KMS-11 (cell line): ENCODE measurements around the gene IL1F10.

ENCODE experiments used
- H2AFZ ChIP-seq: fragments of 200-600 bp; sonication (generic); 2 replicates; pipeline ENCODE4 v1.6.1; 2016; ENCODE audit warnings: antibody characterized with exemption, mixed run types, low read depth
- H3K27ac ChIP-seq: fragments of 200-600 bp; sonication (generic); 2 replicates; pipeline ENCODE4 v1.6.1; 2016; ENCODE audit warnings: mild to moderate bottlenecking, mixed run types
- H3K27me3 ChIP-seq: fragments of 200-600 bp; sonication (generic); 2 replicates; pipeline ENCODE4 v1.6.1; 2017; ENCODE audit warnings: mild to moderate bottlenecking, low read depth, mixed run types, moderate library complexity; ENCODE audit not compliant: insufficient read depth
- H3K36me3 ChIP-seq: fragments of 200-600 bp; sonication (generic); 2 replicates; pipeline ENCODE4 v1.6.1; 2017; ENCODE audit warnings: mild to moderate bottlenecking, mixed run types; ENCODE audit not compliant: insufficient read depth
- H3K4me1 ChIP-seq: fragments of 200-600 bp; sonication (generic); 2 replicates; pipeline ENCODE4 v1.6.1; 2016; ENCODE audit warnings: mild to moderate bottlenecking, low read depth, mixed run types; ENCODE audit not compliant: poor library complexity, severe bottlenecking
- H3K4me2 ChIP-seq: fragments of 200-600 bp; sonication (generic); 2 replicates; pipeline ENCODE4 v1.7.0; 2016; ENCODE audit warnings: mild to moderate bottlenecking, mixed run types
- H3K4me3 ChIP-seq: fragments of 200-600 bp; sonication (generic); IDR thresholded peaks from 2 replicates; pipeline ENCODE4 v1.6.1; 2017; ENCODE audit warnings: low read depth, low read length, mixed read lengths; ENCODE audit not compliant: insufficient read depth
- H3K79me2 ChIP-seq: fragments of 200-600 bp; sonication (generic); 2 replicates; pipeline ENCODE4 v1.6.1; 2016; ENCODE audit warnings: low read depth, mixed run types; ENCODE audit not compliant: insufficient read depth
- H3K9ac ChIP-seq: fragments of 200-600 bp; sonication (generic); 2 replicates; pipeline ENCODE4 v1.6.1; 2016; ENCODE audit warnings: mild to moderate bottlenecking, mixed run types
- H4K20me1 ChIP-seq: fragments of 200-600 bp; sonication (generic); 2 replicates; pipeline ENCODE4 v1.6.1; 2016; ENCODE audit warnings: mild to moderate bottlenecking, mixed run types; ENCODE audit not compliant: insufficient read depth
- TF ChIP-seq, protein P1 (sequence below): fragments of 200-600 bp; sonication (generic); conservative IDR thresholded peaks from 2 replicates; pipeline ENCODE4 v1.6.1; 2017; ENCODE audit warnings: low read depth, mild to moderate bottlenecking, antibody characterized with exemption, low read length, moderate library complexity, mixed read lengths

IL1F10 gene

DNA sequence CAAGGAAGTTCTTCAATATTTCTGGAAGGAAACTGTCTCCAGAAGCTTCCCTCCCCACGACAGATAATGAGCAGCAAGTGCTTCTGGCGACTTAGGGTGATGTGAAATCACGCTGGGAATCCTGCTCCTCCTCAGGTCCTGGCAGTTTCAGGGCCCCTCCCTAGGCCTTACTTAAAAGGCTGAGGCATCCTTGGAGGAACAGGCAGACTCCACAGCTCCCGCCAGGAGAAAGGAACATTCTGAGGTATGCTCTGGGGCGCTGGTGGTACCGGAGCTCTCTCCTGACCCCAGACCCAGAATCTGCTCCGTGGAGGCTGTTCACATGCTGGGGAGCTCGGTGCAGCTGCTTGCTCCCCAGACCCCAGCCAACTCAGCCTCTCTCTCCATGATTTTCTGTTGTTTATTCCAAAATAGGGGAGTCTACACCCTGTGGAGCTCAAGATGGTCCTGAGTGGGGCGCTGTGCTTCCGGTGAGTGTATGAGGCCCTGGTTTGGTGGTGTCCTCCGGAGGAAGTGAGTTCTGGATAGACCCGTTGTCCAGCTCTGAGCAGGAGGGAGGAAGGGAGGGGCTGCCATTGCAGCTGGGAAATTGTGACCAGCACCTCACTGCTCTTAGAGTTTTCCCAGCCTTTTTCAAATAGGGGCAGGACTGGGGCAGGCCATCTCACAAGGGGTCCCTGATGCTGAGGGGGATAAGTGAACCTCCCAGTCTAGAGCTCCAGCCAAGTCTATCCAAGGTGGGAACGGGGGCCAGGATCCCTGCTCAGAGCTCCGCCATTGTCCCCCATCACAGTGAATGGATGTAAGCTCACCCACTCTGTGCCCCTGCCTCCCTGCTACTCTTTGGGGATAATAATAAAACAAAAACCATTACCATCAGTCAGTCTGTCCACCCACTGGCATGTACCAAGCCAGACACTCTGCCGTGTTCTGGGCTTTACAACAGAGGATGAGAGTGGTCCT is 8.5 kb upstream of the IL1F10 start, which contains the start of gene IL36RN:
IL36RN (plus strand) TSS at position 201 of the 963 bp plus-strand sequence; CDS start at position 442, 241 bp downstream.
- Histone ChIP-seq H2AFZ (no peak within 1 kb of the TSS), H4K20me1 (no peaks in the 10 kb centered on the region), H3K9ac (no peak within 1 kb of the TSS), H3K79me2 (no peaks in the 10 kb centered on the region), H3K4me2 (no peak within 1 kb of the TSS), H3K4me1 (no peaks in the 10 kb centered on the region), H3K27me3 (no peaks in the 10 kb centered on the region), H3K4me3 (no peak within 1 kb of the TSS), H3K36me3 (no peaks in the 10 kb centered on the region), H3K27ac (no peak within 1 kb of the TSS)
- TF ChIP-seq, protein P1, sequence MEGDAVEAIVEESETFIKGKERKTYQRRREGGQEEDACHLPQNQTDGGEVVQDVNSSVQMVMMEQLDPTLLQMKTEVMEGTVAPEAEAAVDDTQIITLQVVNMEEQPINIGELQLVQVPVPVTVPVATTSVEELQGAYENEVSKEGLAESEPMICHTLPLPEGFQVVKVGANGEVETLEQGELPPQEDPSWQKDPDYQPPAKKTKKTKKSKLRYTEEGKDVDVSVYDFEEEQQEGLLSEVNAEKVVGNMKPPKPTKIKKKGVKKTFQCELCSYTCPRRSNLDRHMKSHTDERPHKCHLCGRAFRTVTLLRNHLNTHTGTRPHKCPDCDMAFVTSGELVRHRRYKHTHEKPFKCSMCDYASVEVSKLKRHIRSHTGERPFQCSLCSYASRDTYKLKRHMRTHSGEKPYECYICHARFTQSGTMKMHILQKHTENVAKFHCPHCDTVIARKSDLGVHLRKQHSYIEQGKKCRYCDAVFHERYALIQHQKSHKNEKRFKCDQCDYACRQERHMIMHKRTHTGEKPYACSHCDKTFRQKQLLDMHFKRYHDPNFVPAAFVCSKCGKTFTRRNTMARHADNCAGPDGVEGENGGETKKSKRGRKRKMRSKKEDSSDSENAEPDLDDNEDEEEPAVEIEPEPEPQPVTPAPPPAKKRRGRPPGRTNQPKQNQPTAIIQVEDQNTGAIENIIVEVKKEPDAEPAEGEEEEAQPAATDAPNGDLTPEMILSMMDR, result no peak

DNA sequence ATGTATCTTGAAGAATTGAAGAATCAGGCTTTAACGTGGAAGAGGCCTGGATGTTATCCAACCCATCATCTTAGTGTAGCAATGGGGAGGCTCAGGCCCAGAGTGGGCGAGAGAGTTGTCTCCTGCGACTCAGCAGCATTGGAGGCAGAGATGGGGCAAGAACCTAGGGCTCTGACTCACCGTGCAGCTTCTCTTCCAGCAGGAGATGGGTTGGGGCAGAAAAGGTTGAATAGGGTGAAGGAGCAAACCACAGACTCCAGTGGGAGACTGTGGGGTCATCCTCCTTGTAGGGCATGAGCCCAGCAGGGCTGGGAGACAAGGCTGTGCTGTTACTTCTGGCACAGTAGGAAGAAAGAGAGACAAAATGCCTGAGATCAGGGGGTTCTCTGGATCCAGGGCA is 7.4 kb upstream of the IL1F10 start:
- TF ChIP-seq, protein P1, result no peak
- Histone ChIP-seq H3K27ac (no peak overlapping the region), H4K20me1 (no peaks in the 10 kb centered on the region), H3K4me1 (no peaks in the 10 kb centered on the region), H3K4me2 (no peak overlapping the region), H3K9ac (no peak overlapping the region), H3K27me3 (no peaks in the 10 kb centered on the region), H3K4me3 (no peak overlapping the region), H2AFZ (no peak overlapping the region), H3K36me3 (no peaks in the 10 kb centered on the region), H3K79me2 (no peaks in the 10 kb centered on the region)

DNA sequence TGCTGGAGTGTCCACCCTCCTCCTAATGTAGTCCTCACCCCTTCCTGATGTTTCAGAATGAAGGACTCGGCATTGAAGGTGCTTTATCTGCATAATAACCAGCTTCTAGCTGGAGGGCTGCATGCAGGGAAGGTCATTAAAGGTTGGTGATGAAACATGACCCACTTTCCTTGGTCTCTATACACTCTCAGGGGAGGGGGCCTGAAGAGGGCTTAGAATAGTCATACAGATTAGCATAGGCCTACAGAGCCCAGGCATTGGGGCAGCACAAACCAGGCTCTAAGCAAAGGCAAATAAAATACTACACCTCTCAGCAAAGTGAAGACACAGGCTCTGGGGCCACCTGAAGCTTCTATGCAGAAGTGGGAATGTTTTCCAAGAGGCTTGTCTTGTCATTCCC is 7.0 kb upstream of the IL1F10 start:
- Histone ChIP-seq H3K36me3 (no peaks in the 10 kb centered on the region), H3K4me2 (no peak overlapping the region), H3K4me1 (no peaks in the 10 kb centered on the region), H3K27me3 (no peaks in the 10 kb centered on the region), H4K20me1 (no peaks in the 10 kb centered on the region), H3K79me2 (no peaks in the 10 kb centered on the region), H3K9ac (no peak overlapping the region), H3K4me3 (no peak overlapping the region), H2AFZ (no peak overlapping the region), H3K27ac (no peak overlapping the region)
- TF ChIP-seq, protein P1, result no peak

DNA sequence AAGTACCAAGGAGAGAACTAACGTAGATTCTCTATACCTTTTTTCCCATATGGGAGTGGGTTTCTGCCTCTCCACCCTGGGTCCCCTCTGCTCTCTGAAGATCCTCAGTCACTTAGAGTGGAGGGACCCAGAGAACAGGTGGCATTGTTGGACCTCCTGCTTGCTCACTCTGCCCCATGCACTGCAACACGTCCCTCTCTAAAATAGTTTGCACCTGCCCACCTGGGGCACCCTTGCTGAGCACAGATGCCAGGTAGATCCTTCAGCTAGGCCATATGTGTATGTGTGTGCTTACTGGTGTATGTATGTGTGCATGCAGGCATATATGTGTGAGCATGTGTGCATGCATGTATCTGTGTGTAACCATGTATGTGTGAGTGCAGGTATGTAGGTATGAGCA is 6.5 kb upstream of the IL1F10 start:
- H3K79me2 ChIP-seq, result no peaks in the 10 kb centered on the region
- no peak overlapping the region for H3K4me2 ChIP-seq
- no peak overlapping the region for H3K27ac ChIP-seq
- no peak overlapping the region for H2AFZ ChIP-seq
- no peaks in the 10 kb centered on the region for H3K4me1 ChIP-seq
- H3K36me3 ChIP-seq, result no peaks in the 10 kb centered on the region
- H3K4me3 ChIP-seq, result no peak overlapping the region
- TF ChIP-seq, protein P1, result no peak
- no peaks in the 10 kb centered on the region for H4K20me1 ChIP-seq
- H3K9ac ChIP-seq, result no peak overlapping the region
- H3K27me3 ChIP-seq, result no peaks in the 10 kb centered on the region
